Liver (tissue), 9 donors: ENCODE results near the gene CAPZB. TPM values are rescaled to one million over a fixed set of nuclear protein-coding genes. Genes with fewer than 3 reads are reported as not detected.

ENCODE experiments used
- DNase-seq: peaks from one replicate; pipeline ENCODE4 v3.0.0-alpha.2; 2017; ENCODE audit warnings: low spot score
- H3K27ac ChIP-seq, 2 donors: one replicate each; pipeline ENCODE4 v1.7.0; 2013; ENCODE audit warnings: inconsistent platforms in 2 of 2, low read length in 2 of 2, control low read depth in 1 of 2, low read depth in 1 of 2, mild to moderate bottlenecking in 1 of 2
- H3K27me3 ChIP-seq, 4 donors: one replicate each; pipeline versions ENCODE4 v1.6.1 to v1.7.0; 2013; ENCODE audit warnings: low read length in 3 of 4, inconsistent platforms in 1 of 4, mild to moderate bottlenecking in 1 of 4, moderate library complexity in 1 of 4; ENCODE audit not compliant: control insufficient read depth in 4 of 4, insufficient read depth in 4 of 4
- H3K36me3 ChIP-seq, 4 donors: one replicate each; pipeline versions ENCODE4 v1.6.1 to v1.7.0; 2013; ENCODE audit warnings: low read length in 3 of 4, mild to moderate bottlenecking in 3 of 4, low read depth in 1 of 4, moderate library complexity in 1 of 4; ENCODE audit not compliant: control insufficient read depth in 4 of 4, insufficient read depth in 3 of 4
- H3K4me1 ChIP-seq, 4 donors: one replicate each; pipeline versions ENCODE4 v1.6.1 to v1.7.0; 2013; ENCODE audit warnings: low read length in 3 of 4, mild to moderate bottlenecking in 3 of 4, moderate library complexity in 1 of 4; ENCODE audit not compliant: control insufficient read depth in 4 of 4, insufficient read depth in 4 of 4
- H3K4me3 ChIP-seq, 3 donors: one replicate each; pipeline versions ENCODE4 v1.6.1 to v1.7.0; 2013; ENCODE audit warnings: low read length in 3 of 3, control low read depth in 1 of 3, low read depth in 1 of 3, mild to moderate bottlenecking in 1 of 3
- H3K9ac ChIP-seq, 2 donors: one replicate each; pipeline ENCODE4 v1.7.0; 2013; ENCODE audit warnings: low read length in 2 of 2, mild to moderate bottlenecking in 2 of 2, moderate library complexity in 2 of 2, control low read depth in 1 of 2, low read depth in 1 of 2
- H3K9me3 ChIP-seq, 4 donors: one replicate each; pipeline versions ENCODE4 v1.6.1 to v1.7.0; 2013; ENCODE audit warnings: low read length in 3 of 4; ENCODE audit not compliant: control insufficient read depth in 4 of 4
- CTCF ChIP-seq: fragments of 150-350 bp; IDR thresholded peaks from 2 replicates; pipeline ENCODE4 v1.5.1; 2017; ENCODE audit warnings: improper control_type of control experiment, low read depth, low read length; ENCODE audit not compliant: missing input control
- EGR1 ChIP-seq, 2 donors: IDR thresholded peaks; 2 replicates each; pipeline ENCODE4 v1.6.1; 2016 to 2018; ENCODE audit warnings: antibody characterized with exemption in 2 of 2, low read depth in 2 of 2
- FOXA1 ChIP-seq: IDR thresholded peaks from 2 replicates; pipeline ENCODE4 v1.6.1; 2016; ENCODE audit warnings: antibody characterized with exemption
- FOXA2 ChIP-seq: IDR thresholded peaks from 2 replicates; pipeline ENCODE4 v1.6.1; 2016; ENCODE audit warnings: antibody characterized with exemption
- GABPA ChIP-seq, 2 donors: IDR thresholded peaks in 1 of 2; conservative IDR thresholded peaks in 1 of 2; 2 replicates each; pipeline ENCODE4 v1.6.1; 2016; ENCODE audit warnings: antibody characterized with exemption in 2 of 2, mild to moderate bottlenecking in 1 of 2, moderate library complexity in 1 of 2
- HNF4A ChIP-seq, 2 donors: conservative IDR thresholded peaks; 2 replicates each; pipeline ENCODE4 v1.6.1; 2016; ENCODE audit warnings: antibody characterized with exemption in 2 of 2, mild to moderate bottlenecking in 2 of 2
- HNF4G ChIP-seq: IDR thresholded peaks from 2 replicates; pipeline ENCODE4 v1.6.1; 2016; ENCODE audit warnings: antibody characterized with exemption
- JUND ChIP-seq, 2 donors: IDR thresholded peaks; 2 replicates each; pipeline ENCODE4 v1.6.1; 2016; ENCODE audit warnings: antibody characterized with exemption in 2 of 2
- NR2F2 ChIP-seq: IDR thresholded peaks from 2 replicates; pipeline ENCODE4 v1.6.1; 2016; ENCODE audit warnings: antibody characterized with exemption
- RAD21 ChIP-seq, 2 donors: IDR thresholded peaks; 2 replicates each; pipeline ENCODE4 v1.6.1; 2016; ENCODE audit warnings: antibody characterized with exemption in 2 of 2, mild to moderate bottlenecking in 2 of 2
- REST ChIP-seq: IDR thresholded peaks from 2 replicates; pipeline ENCODE4 v1.6.1; 2016; ENCODE audit warnings: antibody characterized with exemption, mild to moderate bottlenecking
- RXRA ChIP-seq, 2 donors: IDR thresholded peaks; 2 replicates each; pipeline ENCODE4 v1.6.1; 2017 to 2018; ENCODE audit warnings: antibody characterized with exemption in 2 of 2, mild to moderate bottlenecking in 1 of 2
- SP1 ChIP-seq: IDR thresholded peaks from 2 replicates; pipeline ENCODE4 v1.6.1; 2018; ENCODE audit warnings: antibody characterized with exemption, mild to moderate bottlenecking
- TAF1 ChIP-seq: conservative IDR thresholded peaks from 2 replicates; pipeline ENCODE4 v1.6.1; 2016; ENCODE audit warnings: antibody characterized with exemption, mild to moderate bottlenecking
- YY1 ChIP-seq: IDR thresholded peaks from 2 replicates; pipeline ENCODE4 v1.6.1; 2016; ENCODE audit warnings: antibody characterized with exemption, mild to moderate bottlenecking
- ZBTB33 ChIP-seq: IDR thresholded peaks from 2 replicates; pipeline ENCODE4 v1.6.1; 2016; ENCODE audit warnings: antibody characterized with exemption
- WGBS: extraction: QIAGEN DNeasy Blood & Tissue Kit; methylation state at CpG from one replicate; pipeline ENCODE4 v1.1.7; 2013; 5-methylcytosine and 5-hydroxymethylcytosine counted together
- polyA plus RNA-seq, 2 donors: library from polyadenylated mRNA; stranded (reverse) in 1 of 2; unstranded in 1 of 2; fragments of 200-250 nt in 1 of 2; fragments of >200 nt in 1 of 2; fragmentation: Nextera tagmentation in 1 of 2; extraction: Ambion mirVana in 1 of 2; gene quantifications; one replicate each; pipeline versions ENCODE4 v1.2.1 to v1.2.3, GENCODE V29; 2013 to 2015
- total RNA-seq, 2 donors: library from RNA; depleted of rRNA; stranded (reverse); fragments of >200 nt; gene quantifications; one replicate each; pipeline ENCODE4 v1.2.3, GENCODE V29; 2014
- TF ChIP-seq, protein P1 (sequence below): IDR thresholded peaks from 2 replicates; pipeline ENCODE4 v1.6.1; 2016; ENCODE audit warnings: antibody characterized with exemption
- TF ChIP-seq, protein P2 (sequence below): IDR thresholded peaks from 2 replicates; pipeline ENCODE4 v1.6.1; 2016; ENCODE audit warnings: antibody characterized with exemption
- donor health status: healthy.
- donor health status: healthy.
- donor health status: healthy.
- donor health status: healthy.
- donor health status: healthy.

Gene CAPZB
- total and polyA plus RNA-seq, 4 donors: 38.3 to 98.9 (median 51.1) TPM

DNA sequence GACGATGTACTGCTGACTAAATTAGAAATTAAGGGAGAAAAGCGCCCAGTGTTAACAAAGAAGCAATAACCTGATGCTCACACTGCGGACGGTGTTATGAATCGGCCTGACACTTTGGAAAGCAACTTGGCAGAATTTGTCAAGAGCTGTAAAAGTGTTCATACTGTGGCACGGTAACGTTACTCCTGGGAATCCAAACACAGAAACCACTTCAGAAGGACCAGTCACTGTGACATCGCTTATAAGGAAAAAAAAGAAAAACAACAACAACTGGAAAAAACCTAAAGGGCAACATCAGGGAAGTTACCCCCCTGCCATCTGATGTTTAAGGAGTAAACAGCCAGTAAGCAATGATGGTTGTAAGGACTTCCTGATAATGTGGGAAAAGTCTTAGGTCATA is 27.7 kb downstream of the CAPZB start:
- Histone ChIP-seq H3K4me1 (peaks cover 4 to 15% (median 10%) of the 10 kb centered on the region in 4 donors), H3K27ac (no peak overlapping the region)
- TF ChIP-seq RAD21 (IDR thresholded peaks at IDR 0.05) (no peak), FOXA2 (no peak), EGR1 (IDR thresholded peaks at IDR 0.05; ENCODE audit: low read depth in 2 of 2) (no peak), HNF4G (no peak), ZBTB33 (no peak), NR2F2 (no peak), CTCF (no peak), JUND (IDR thresholded peaks at IDR 0.05) (no peak), YY1 (no peak), GABPA (IDR thresholded peaks at IDR 0.05 in 1 of 2, conservative IDR thresholded peaks at IDR 0.05 in 1 of 2) (no peak), TAF1 (no peak), REST (no peak)
- TF ChIP-seq, protein P1, sequence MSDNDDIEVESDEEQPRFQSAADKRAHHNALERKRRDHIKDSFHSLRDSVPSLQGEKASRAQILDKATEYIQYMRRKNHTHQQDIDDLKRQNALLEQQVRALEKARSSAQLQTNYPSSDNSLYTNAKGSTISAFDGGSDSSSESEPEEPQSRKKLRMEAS: no peak

GRCh38 chr1:19456968-19457441 is 28.3 kb downstream of the CAPZB start:
- no peak overlapping the region for H3K9ac ChIP-seq
- H3K4me3 ChIP-seq: no peak overlapping the region
- 86% methylated on average over 9 of the region's 9 CpGs for WGBS
- peaks cover 4 to 17% (median 14%) of the 10 kb centered on the region in 4 donors for H3K4me1 ChIP-seq
- DNase-seq: no peak
- H3K9me3 ChIP-seq: no peaks in the 10 kb centered on the region
- no peaks in the 10 kb centered on the region for H3K27me3 ChIP-seq
- no peaks in the 10 kb centered on the region for H3K36me3 ChIP-seq
- TF ChIP-seq JUND (IDR thresholded peaks at IDR 0.05): no peak
- no peak for TF ChIP-seq GABPA (IDR thresholded peaks at IDR 0.05 in 1 of 2, conservative IDR thresholded peaks at IDR 0.05 in 1 of 2)
- no peak for TF ChIP-seq ZBTB33
- TF ChIP-seq CTCF: no peak
- TF ChIP-seq, protein P1: no peak
- no peak for TF ChIP-seq SP1
- no peak for TF ChIP-seq RXRA (IDR thresholded peaks at IDR 0.05)
- TF ChIP-seq TAF1: no peak
- no peak for TF ChIP-seq HNF4A (conservative IDR thresholded peaks at IDR 0.05)
- no peak for TF ChIP-seq FOXA2
- TF ChIP-seq, protein P2, sequence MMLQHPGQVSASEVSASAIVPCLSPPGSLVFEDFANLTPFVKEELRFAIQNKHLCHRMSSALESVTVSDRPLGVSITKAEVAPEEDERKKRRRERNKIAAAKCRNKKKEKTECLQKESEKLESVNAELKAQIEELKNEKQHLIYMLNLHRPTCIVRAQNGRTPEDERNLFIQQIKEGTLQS: no peak
- no peak for TF ChIP-seq FOXA1
- no peak overlapping the region for H3K27ac ChIP-seq

More for the DNA sequence above, 27.7 kb downstream of the CAPZB start:
- DNase-seq: no peak
- no peaks in the 10 kb centered on the region for H3K36me3 ChIP-seq
- whole genome bisulfite sequencing: 90% methylated on average over 8 of the region's 8 CpGs
- H3K9me3 ChIP-seq: no peaks in the 10 kb centered on the region
- no peaks in the 10 kb centered on the region for H3K27me3 ChIP-seq
- no peak overlapping the region for H3K4me3 ChIP-seq
- H3K9ac ChIP-seq: no peak overlapping the region
